Neuron (in vitro differentiated cells): ENCODE data around the gene ZNF727.
"Not testable (repeated sequence)": the region's sequence is repeated elsewhere in the genome, so short reads cannot be mapped to it uniquely, and the experiment has no call there.

Experiments used
- H2AFZ ChIP-seq: one replicate; pipeline ENCODE4 v1.6.1; 2013; ENCODE audit warnings: low read depth, mild to moderate bottlenecking, inconsistent platforms, low read length, moderate library complexity
- H3K27me3 ChIP-seq: one replicate; pipeline ENCODE4 v1.6.1; 2013; ENCODE audit warnings: low read length; ENCODE audit not compliant: insufficient read depth
- H3K36me3 ChIP-seq: one replicate; pipeline ENCODE4 v1.6.1; 2013; ENCODE audit warnings: low read length; ENCODE audit not compliant: insufficient read depth
- H3K4me1 ChIP-seq: one replicate; pipeline ENCODE4 v1.6.1; 2013; ENCODE audit warnings: low read length; ENCODE audit not compliant: insufficient read depth
- H3K4me3 ChIP-seq: 2 replicates; pipeline ENCODE4 v1.5.1; 2013; ENCODE audit warnings: mild to moderate bottlenecking, low read length, moderate library complexity
- H3K9me3 ChIP-seq: one replicate; pipeline ENCODE4 v1.6.1; 2013; ENCODE audit warnings: low read length

Gene ZNF727

DNA sequence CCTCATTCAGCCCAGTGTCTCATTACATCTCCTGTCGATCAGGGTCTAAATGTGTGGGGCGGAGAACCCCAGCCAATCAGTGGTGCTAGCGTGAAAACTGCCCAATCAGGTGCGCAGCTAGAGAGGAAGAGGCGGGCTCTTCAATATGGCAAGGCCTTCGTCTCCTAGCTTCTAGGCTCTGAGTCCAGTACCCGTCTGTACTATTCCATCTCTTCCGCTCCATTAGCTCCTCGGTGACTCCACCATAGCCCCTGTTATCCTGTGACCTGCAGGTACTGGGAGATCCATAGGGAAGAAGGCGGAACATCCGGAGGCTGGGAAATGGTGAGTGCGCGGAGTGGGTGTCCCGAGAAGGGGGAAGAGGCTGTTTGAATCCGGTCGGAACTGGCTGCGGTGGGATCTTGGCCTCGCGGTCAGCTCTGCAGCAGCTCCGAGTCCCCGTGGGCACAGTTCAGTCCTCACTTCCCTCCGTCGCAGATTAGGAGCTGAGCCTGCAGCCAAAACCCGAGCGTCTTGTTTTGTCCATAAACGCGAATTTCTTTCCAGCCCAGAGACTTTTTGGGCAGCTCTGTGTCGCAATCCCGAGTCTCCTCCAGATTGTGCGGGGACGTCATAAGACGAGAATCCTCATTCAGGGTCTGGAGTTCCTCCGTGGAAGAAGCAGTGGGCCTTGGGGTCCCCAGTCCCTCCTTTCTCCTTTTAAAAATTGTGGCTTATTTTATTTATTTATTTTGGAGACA is at the start of gene ZNF727:
Gene ZNF727, plus strand, starts transcription at position 134 of the 740 bp plus-strand sequence. Its CDS starts 188 bp downstream, at position 322.
- H3K9me3 ChIP-seq, result peaks cover 2% of the 10 kb centered on the region
- no peak within 1 kb of the TSS for H3K4me3 ChIP-seq
- H3K4me1 ChIP-seq, result no peaks in the 10 kb centered on the region
- H3K27me3 ChIP-seq, result no peaks in the 10 kb centered on the region
- H3K36me3 ChIP-seq, result no peaks in the 10 kb centered on the region
- no peak within 1 kb of the TSS for H2AFZ ChIP-seq

GRCh38 chr7:63998549-63998948 is 46.7 kb upstream of the ZNF727 start, which contains the start of gene ZNF722:
ZNF722 (plus strand) TSS chr7:63998849; CDS start chr7:63998962, 113 bp downstream.
- Histone ChIP-seq H2AFZ (no peak within 1 kb of the TSS), H3K4me3 (no peak within 1 kb of the TSS), H3K9me3 (no peaks in the 10 kb centered on the region), H3K27me3 (no peaks in the 10 kb centered on the region), H3K36me3 (no peaks in the 10 kb centered on the region), H3K4me1 (peaks cover 2% of the 10 kb centered on the region)

- not testable (repeated sequence) for H3K4me1 ChIP-seq, H3K27me3 ChIP-seq, H3K9me3 ChIP-seq, H3K4me3 ChIP-seq, H2AFZ ChIP-seq, H3K36me3 ChIP-seq
These were observed 29.7 kb upstream of the ZNF727 start for GRCh38 chr7:64015496-64015895.

DNA sequence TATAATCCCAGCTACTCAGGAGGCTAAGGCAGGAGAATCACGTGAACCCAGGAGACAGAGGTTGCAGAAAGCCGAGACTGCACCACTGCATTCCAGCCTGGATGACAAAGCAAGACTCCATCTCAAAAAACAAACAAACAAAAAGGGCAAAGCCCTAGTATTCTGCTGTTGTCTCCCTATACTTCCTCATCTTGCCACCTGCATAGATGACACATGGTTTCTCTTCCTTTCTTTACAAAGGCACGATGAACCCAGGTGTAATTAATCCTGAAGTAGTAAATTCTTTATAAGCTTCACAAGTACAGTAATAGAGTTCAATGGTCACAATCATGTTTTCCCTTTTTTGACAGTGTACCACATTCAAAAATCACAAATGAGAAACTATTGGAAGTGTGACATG is 9.8 kb upstream of the ZNF727 start:
- no peaks in the 10 kb centered on the region for H3K36me3 ChIP-seq
- H3K9me3 ChIP-seq, result no peaks in the 10 kb centered on the region
- H3K27me3 ChIP-seq, result no peaks in the 10 kb centered on the region
- no peak overlapping the region for H3K4me3 ChIP-seq
- no peaks in the 10 kb centered on the region for H3K4me1 ChIP-seq
- H2AFZ ChIP-seq, result no peak overlapping the region

DNA sequence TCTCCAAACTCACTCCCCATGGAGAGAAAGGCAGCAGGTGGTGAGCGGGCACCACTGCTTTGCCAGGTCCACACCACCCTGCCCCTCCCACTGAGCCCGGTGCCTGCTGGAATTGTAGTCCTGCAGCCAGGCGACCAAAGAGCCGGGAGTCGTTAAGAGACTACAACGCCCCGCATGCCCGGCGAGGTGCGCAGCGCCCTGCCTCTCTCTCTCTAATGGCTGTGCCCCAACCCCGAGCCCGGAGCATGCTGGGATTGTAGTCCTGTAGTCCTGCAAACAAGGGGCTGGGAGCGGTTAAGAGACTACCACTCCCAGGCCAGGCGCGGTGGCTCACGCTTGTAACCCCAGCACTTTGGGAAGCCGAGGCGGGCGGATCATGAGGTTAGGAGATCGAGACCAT is 8.1 kb upstream of the ZNF727 start:
- H3K4me1 ChIP-seq, result no peaks in the 10 kb centered on the region
- H2AFZ ChIP-seq, result no peak overlapping the region
- H3K4me3 ChIP-seq, result no peak overlapping the region
- H3K36me3 ChIP-seq, result no peaks in the 10 kb centered on the region
- no peaks in the 10 kb centered on the region for H3K9me3 ChIP-seq
- no peaks in the 10 kb centered on the region for H3K27me3 ChIP-seq

DNA sequence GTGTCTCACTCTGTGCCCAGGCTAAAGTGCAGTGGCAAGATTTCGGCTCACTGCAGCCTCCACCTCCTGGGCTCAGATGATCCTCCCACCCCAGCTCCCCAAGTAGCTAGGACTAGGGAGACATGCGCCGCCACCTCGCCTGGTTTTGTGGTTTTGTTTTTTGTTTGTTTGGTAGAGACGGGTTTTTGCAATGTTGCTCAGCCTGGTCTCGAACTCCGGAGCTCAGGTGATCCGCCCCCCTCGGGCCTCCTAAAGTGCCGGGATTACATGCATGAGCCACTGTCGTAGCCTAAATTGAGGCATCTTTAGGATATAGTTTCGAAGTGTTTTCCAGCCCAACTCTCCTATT is 781 bp downstream of the ZNF727 start:
- H3K4me3 ChIP-seq, result no peak overlapping the region
- H3K27me3 ChIP-seq, result no peaks in the 10 kb centered on the region
- H3K9me3 ChIP-seq, result peaks cover 2% of the 10 kb centered on the region
- no peaks in the 10 kb centered on the region for H3K36me3 ChIP-seq
- H2AFZ ChIP-seq, result no peak overlapping the region
- H3K4me1 ChIP-seq, result no peaks in the 10 kb centered on the region

GRCh38 chr7:64077837-64078698 is 32.8 kb downstream of the ZNF727 start:
- not testable (repeated sequence) for H3K4me1 ChIP-seq, H3K27me3 ChIP-seq, H3K36me3 ChIP-seq, H3K4me3 ChIP-seq, H2AFZ ChIP-seq
- H3K9me3 ChIP-seq, result peaks cover 10% of the 10 kb centered on the region

DNA sequence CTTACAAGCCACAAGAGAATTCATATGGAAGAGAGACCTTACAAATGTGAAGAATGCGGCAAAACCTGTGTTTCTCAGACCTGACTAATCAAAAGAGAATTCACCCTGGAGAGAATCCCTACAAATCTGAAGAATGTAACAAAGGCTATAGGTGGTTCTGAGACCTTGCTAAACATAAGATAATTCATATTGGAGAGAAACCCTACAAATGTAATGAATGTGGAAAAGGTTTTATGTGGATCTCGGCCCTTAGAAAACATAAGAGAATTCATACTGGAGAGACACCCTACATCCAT is 33.4 kb downstream of the ZNF727 start:
- no peaks in the 10 kb centered on the region for H3K27me3 ChIP-seq
- no peaks in the 10 kb centered on the region for H3K36me3 ChIP-seq
- peaks cover 10% of the 10 kb centered on the region for H3K9me3 ChIP-seq
- no peak overlapping the region for H2AFZ ChIP-seq
- no peak overlapping the region for H3K4me3 ChIP-seq
- H3K4me1 ChIP-seq, result no peaks in the 10 kb centered on the region

DNA sequence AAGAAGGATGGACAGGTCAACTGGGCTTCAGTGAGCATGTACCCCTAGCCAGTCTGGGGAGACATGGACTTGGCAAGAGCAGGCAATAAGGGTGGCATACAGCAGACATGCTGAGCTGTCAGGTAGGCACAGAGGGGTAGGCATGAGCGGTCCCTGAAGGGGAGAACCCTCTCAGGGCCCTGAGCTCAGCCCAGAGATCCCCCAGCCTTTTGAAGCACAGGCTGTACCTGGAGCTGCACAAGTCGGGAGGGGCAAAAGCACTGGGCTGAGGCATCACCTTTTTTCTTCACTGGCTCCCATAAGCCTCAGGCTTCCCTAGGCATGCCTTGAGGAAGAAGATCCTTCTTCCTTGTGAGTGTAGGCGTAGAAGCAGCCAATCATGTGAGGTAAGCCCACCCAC is 42.3 kb downstream of the ZNF727 start:
- no peak overlapping the region for H2AFZ ChIP-seq
- H3K27me3 ChIP-seq, result no peaks in the 10 kb centered on the region
- H3K9me3 ChIP-seq, result no peaks in the 10 kb centered on the region
- H3K4me3 ChIP-seq, result no peak overlapping the region
- H3K4me1 ChIP-seq, result no peaks in the 10 kb centered on the region
- H3K36me3 ChIP-seq, result no peaks in the 10 kb centered on the region

GRCh38 chr7:64088863-64089262 is 43.6 kb downstream of the ZNF727 start:
- H3K27me3 ChIP-seq, H3K36me3 ChIP-seq, H3K9me3 ChIP-seq, H3K4me3 ChIP-seq, H3K4me1 ChIP-seq, H2AFZ ChIP-seq: not testable (repeated sequence)
